NT2/D1 (cell line): ENCODE results near the gene TGM1.

ENCODE experiments used
- SUZ12 ChIP-seq: IDR thresholded peaks from 2 replicates; pipeline ENCODE4 v1.6.1; 2011; ENCODE audit not compliant: insufficient read length, insufficient read depth; ENCODE audit errors: extremely low read depth
- YY1 ChIP-seq: IDR thresholded peaks from 2 replicates; pipeline ENCODE4 v1.6.1; 2011; ENCODE audit not compliant: insufficient read length, insufficient read depth

DNA sequence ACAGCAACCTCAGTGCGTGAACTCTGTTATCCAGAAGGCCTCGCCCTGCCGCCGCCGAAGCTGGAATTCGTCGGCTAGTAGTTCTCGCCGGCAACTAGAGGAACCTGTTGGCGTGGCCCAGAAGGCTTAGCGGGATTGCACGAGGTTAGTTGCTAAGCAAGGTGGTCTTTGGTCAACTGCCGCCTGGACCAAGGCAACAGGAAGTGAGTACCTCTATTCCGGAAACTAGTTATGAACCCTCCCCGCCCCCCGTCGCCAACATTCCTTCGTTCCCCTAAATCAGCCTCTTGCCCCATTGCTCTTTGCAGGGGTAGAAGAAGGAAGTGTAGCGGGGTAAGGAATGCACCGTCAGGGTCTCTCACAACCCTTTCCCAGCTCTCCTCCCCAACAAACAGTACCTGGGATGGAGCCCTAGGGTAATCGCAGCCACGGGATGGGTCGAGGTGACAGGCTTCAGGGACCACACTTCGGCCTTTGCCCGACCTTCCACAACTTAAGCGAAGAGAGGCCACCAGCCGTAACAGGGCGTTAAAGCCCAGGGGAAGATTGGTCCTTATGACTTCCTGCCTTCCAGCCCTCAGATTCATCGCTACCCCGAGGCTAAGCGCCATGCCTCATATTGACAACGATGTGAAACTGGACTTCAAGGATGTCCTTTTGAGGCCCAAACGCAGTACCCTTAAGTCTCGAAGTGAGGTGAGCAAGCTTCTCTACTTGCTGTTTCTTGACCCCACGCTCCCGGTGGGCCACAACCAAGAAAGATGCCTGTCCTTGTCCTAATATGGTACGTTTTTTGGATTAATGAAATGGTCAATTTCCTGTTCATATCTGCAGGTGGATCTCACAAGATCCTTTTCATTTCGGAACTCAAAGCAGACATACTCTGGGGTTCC is 30.1 kb downstream of the TGM1 start, which contains the start of gene GMPR2:
- no peak for TF ChIP-seq YY1
- no peak for TF ChIP-seq SUZ12
